ENCODE measurements around the gene LRP1. TPM values are rescaled to one million over a fixed set of nuclear protein-coding genes. Genes with fewer than 3 reads are reported as not detected.
A peak's percentile ranks its signal among the peaks of the same experiment; 100 is the strongest.

Gene LRP1
- total and polyA plus RNA-seq, 2 of the 13 experiments (the other 11 are each of a cell fraction or from before 2014, with no cell fraction given) = 14.7 to 30.8 TPM

DNA sequence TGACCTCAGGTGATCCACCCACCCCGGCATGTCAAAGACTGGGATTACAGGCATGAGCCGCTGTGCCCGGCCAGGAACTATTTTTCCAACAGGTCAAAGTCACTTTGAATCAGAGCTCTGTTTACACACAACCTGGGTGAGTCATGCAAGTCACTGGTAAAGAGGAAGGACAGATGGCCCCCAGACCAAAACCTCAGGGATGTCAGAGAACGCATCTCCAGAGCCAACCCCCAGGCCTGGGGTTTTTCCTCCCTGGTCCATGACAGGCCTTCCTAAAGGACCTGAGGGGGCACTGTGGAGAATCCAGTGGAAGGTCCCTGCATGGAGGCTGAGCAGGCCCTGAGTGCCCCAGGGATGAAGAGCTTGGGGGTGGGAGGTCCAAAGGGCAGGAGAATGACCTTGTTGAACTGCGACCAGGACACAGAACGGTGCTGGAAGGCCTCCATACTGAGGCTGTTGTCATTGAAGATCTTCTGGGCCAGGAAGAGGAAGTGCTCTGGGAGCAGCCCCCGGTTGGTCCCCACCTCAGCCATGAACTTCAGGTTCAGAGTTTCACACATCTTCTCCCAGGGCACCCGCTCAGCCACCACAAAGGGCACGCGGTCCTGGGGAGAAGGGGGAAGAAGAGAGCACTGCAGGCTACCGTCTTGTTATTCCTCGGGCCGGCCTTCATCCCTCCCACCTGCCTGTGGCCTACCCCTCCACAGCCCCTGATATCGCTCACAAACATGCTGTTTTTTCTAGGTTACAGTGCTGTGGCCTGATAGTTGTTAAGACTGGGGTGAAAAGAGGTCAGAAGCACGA, 26.2 kb upstream of the LRP1 start (continued):
- TF ChIP-seq, protein P1, sequence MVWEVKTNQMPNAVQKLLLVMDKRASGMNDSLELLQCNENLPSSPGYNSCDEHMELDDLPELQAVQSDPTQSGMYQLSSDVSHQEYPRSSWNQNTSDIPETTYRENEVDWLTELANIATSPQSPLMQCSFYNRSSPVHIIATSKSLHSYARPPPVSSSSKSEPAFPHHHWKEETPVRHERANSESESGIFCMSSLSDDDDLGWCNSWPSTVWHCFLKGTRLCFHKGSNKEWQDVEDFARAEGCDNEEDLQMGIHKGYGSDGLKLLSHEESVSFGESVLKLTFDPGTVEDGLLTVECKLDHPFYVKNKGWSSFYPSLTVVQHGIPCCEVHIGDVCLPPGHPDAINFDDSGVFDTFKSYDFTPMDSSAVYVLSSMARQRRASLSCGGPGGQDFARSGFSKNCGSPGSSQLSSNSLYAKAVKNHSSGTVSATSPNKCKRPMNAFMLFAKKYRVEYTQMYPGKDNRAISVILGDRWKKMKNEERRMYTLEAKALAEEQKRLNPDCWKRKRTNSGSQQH (CRISPR knock-in tag; IDR thresholded peaks at IDR 0.05; ENCODE audit: low read depth) = peak; percentile 59
- peak; percentile 16 for TF ChIP-seq ZNF883 (CRISPR knock-in tag; IDR thresholded peaks at IDR 0.05; ENCODE audit: not compliant biosample characterization)
- TF ChIP-seq FOXA3 (CRISPR knock-in tag; IDR thresholded peaks at IDR 0.05) = peak; percentile 92
- no peak for TF ChIP-seq ZNF782 (CRISPR knock-in tag; IDR thresholded peaks at IDR 0.05; ENCODE audit: borderline replicate concordance)
- peak; percentile 98 for TF ChIP-seq JUN (CRISPR knock-in tag; IDR thresholded peaks at IDR 0.05)
- TF ChIP-seq HOXA5 (CRISPR knock-in tag; IDR thresholded peaks at IDR 0.05) = no peak
- TF ChIP-seq, protein P2, sequence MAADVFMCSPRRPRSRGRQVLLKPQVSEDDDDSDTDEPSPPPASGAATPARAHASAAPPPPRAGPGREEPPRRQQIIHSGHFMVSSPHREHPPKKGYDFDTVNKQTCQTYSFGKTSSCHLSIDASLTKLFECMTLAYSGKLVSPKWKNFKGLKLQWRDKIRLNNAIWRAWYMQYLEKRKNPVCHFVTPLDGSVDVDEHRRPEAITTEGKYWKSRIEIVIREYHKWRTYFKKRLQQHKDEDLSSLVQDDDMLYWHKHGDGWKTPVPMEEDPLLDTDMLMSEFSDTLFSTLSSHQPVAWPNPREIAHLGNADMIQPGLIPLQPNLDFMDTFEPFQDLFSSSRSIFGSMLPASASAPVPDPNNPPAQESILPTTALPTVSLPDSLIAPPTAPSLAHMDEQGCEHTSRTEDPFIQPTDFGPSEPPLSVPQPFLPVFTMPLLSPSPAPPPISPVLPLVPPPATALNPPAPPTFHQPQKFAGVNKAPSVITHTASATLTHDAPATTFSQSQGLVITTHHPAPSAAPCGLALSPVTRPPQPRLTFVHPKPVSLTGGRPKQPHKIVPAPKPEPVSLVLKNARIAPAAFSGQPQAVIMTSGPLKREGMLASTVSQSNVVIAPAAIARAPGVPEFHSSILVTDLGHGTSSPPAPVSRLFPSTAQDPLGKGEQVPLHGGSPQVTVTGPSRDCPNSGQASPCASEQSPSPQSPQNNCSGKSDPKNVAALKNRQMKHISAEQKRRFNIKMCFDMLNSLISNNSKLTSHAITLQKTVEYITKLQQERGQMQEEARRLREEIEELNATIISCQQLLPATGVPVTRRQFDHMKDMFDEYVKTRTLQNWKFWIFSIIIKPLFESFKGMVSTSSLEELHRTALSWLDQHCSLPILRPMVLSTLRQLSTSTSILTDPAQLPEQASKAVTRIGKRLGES (CRISPR knock-in tag; IDR thresholded peaks at IDR 0.05; ENCODE audit: borderline replicate concordance) = 0 out of 2 replicates have a peak, but pooled peaks have one; percentile 8
- no peak for TF ChIP-seq RNF2 (conservative IDR thresholded peaks at IDR 0.05; ENCODE audit: low read depth)
- no peak for TF ChIP-seq ZBTB42 (CRISPR knock-in tag; IDR thresholded peaks at IDR 0.05)
- peak; percentile 66; the same call in 1 of the 2 replicates for TF ChIP-seq ZSCAN25 (CRISPR knock-in tag; IDR thresholded peaks at IDR 0.05)
- TF ChIP-seq ZNF383 (CRISPR knock-in tag; IDR thresholded peaks at IDR 0.05; ENCODE audit: borderline replicate concordance) = no peak
- TF ChIP-seq HDAC2 (CRISPR knock-in tag; IDR thresholded peaks at IDR 0.05) = peak; percentile 86
- TF ChIP-seq, protein P3, sequence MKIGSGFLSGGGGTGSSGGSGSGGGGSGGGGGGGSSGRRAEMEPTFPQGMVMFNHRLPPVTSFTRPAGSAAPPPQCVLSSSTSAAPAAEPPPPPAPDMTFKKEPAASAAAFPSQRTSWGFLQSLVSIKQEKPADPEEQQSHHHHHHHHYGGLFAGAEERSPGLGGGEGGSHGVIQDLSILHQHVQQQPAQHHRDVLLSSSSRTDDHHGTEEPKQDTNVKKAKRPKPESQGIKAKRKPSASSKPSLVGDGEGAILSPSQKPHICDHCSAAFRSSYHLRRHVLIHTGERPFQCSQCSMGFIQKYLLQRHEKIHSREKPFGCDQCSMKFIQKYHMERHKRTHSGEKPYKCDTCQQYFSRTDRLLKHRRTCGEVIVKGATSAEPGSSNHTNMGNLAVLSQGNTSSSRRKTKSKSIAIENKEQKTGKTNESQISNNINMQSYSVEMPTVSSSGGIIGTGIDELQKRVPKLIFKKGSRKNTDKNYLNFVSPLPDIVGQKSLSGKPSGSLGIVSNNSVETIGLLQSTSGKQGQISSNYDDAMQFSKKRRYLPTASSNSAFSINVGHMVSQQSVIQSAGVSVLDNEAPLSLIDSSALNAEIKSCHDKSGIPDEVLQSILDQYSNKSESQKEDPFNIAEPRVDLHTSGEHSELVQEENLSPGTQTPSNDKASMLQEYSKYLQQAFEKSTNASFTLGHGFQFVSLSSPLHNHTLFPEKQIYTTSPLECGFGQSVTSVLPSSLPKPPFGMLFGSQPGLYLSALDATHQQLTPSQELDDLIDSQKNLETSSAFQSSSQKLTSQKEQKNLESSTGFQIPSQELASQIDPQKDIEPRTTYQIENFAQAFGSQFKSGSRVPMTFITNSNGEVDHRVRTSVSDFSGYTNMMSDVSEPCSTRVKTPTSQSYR (CRISPR knock-in tag; IDR thresholded peaks at IDR 0.05; ENCODE audit: borderline replicate concordance) = peak; percentile 77; the same call in 1 of the 2 replicates
- TF ChIP-seq MTF2 (CRISPR knock-in tag; IDR thresholded peaks at IDR 0.05; ENCODE audit: borderline replicate concordance) = no peak
- peak; percentile 75; the same call in 1 of the 2 replicates for TF ChIP-seq KAT8 (CRISPR knock-in tag; IDR thresholded peaks at IDR 0.05)
- no peak for TF ChIP-seq SATB2 (CRISPR knock-in tag; IDR thresholded peaks at IDR 0.05)
- 0 out of 2 replicates have a peak, but pooled peaks have one; percentile 38 for TF ChIP-seq THAP11 (CRISPR knock-in tag; IDR thresholded peaks at IDR 0.05)
- TF ChIP-seq, protein P4, sequence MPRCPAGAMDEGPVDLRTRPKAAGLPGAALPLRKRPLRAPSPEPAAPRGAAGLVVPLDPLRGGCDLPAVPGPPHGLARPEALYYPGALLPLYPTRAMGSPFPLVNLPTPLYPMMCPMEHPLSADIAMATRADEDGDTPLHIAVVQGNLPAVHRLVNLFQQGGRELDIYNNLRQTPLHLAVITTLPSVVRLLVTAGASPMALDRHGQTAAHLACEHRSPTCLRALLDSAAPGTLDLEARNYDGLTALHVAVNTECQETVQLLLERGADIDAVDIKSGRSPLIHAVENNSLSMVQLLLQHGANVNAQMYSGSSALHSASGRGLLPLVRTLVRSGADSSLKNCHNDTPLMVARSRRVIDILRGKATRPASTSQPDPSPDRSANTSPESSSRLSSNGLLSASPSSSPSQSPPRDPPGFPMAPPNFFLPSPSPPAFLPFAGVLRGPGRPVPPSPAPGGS (CRISPR knock-in tag; IDR thresholded peaks at IDR 0.05) = no peak
- TF ChIP-seq NFE2 (CRISPR knock-in tag; IDR thresholded peaks at IDR 0.05) = no peak
- TF ChIP-seq KLF12 (CRISPR knock-in tag; IDR thresholded peaks at IDR 0.05; ENCODE audit: borderline replicate concordance) = peak; percentile 83; the same call in 1 of the 2 replicates
- TF ChIP-seq ZSCAN20 (CRISPR knock-in tag; IDR thresholded peaks at IDR 0.05; ENCODE audit: borderline replicate concordance) = 0 out of 2 replicates have a peak, but pooled peaks have one; percentile 13
- TF ChIP-seq MED13 (CRISPR knock-in tag; IDR thresholded peaks at IDR 0.05) = no peak

Data from HepG2 (cell line).